Brain microvascular endothelial cell (primary cell): ENCODE data around the gene HOXD10.

Experiments used
- DNase-seq: peaks from one replicate; pipeline ENCODE4 v3.0.0-alpha.2; 2020
- H3K27ac ChIP-seq: fragments of 250-450 bp; sonication (Bioruptor Pico); 2 replicates; pipeline ENCODE4 v1.5.1; 2020; ENCODE audit warnings: mild to moderate bottlenecking, moderate library complexity
- H3K27me3 ChIP-seq: fragments of 250-450 bp; sonication (Bioruptor Pico); replicated peaks from 2 replicates; pipeline ENCODE4 v1.5.1; 2020; ENCODE audit warnings: mild to moderate bottlenecking
- H3K36me3 ChIP-seq: fragments of 250-450 bp; sonication (Bioruptor Pico); replicated peaks from 2 replicates; pipeline ENCODE4 v1.5.1; 2020; ENCODE audit warnings: mild to moderate bottlenecking
- H3K4me3 ChIP-seq: 2 replicates; pipeline ENCODE4 v1.5.1; 2011; ENCODE audit warnings: low read depth, mild to moderate bottlenecking, control low read depth, low read length, moderate library complexity
- in situ Hi-C: cut with HindIII; loops from 2 replicates; pipeline ENCODE4 v1.10.0; 2017; ENCODE audit warnings: low sequenced_read_pairs, low pct_ligation_motif_present
- TF ChIP-seq, protein P1 (sequence below): IDR thresholded peaks from 2 replicates; pipeline ENCODE4 v1.5.1; 2011; ENCODE audit warnings: low read depth, mild to moderate bottlenecking, moderate library complexity, low read length, control low read depth, inconsistent platforms; ENCODE audit errors: missing control alignments

HOXD10 gene

DNA sequence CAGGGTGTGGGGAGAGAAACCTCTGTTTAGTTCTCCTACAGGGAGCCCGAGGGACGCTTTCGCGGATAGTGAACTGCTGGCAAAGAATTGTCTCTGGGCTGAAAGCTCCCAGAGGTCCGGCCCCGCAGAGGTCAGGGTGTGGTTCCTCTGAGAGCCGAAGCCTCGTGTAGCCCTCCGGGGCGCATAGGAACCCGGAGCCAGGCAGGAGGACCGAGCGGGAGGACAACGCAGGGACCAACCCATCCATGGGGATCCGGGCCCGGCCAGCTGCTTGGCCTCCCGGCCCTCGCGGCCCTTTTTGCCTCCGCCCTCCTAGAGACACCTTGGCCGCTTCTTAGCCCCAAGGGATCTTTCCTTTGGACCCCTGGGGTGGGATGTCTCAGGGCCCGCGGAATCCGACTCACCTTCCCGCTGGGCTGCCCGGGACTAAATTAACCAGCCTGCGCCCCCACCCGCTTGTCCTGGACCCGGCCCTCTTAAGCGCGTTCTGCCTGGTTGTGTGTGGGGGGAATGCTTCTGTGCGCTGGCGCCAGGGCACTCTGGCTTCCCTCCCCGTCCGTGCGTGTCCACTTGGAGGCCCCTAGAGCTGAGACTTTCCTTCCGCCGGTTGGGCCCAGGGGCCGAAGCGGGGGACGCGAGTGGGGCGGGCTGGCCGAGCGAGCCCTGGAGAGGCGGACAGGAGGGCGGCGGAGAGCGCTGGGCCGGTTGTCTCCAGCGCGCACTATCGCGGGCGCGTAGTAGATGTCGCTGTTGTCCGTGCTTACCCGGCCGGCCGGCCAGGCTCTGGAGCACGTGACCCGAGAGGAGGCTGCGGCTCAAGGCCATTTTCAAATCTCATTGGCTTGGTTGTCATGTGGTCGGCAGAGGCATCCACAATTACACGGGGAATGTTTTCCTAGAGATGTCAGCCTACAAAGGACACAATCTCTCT, at the start of gene HOXD10:
Gene HOXD10 (plus strand): TSS at position 896 of the 931 bp plus-strand sequence. CDS start 56 bp downstream, outside the sequence.
- H3K4me3 ChIP-seq, result no peak within 1 kb of the TSS
- TF ChIP-seq, protein P1, sequence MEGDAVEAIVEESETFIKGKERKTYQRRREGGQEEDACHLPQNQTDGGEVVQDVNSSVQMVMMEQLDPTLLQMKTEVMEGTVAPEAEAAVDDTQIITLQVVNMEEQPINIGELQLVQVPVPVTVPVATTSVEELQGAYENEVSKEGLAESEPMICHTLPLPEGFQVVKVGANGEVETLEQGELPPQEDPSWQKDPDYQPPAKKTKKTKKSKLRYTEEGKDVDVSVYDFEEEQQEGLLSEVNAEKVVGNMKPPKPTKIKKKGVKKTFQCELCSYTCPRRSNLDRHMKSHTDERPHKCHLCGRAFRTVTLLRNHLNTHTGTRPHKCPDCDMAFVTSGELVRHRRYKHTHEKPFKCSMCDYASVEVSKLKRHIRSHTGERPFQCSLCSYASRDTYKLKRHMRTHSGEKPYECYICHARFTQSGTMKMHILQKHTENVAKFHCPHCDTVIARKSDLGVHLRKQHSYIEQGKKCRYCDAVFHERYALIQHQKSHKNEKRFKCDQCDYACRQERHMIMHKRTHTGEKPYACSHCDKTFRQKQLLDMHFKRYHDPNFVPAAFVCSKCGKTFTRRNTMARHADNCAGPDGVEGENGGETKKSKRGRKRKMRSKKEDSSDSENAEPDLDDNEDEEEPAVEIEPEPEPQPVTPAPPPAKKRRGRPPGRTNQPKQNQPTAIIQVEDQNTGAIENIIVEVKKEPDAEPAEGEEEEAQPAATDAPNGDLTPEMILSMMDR, result no peak
- in situ Hi-C loops, result no loop called here
- H3K27ac ChIP-seq, result no peak within 1 kb of the TSS
- peaks cover 95% of the 10 kb centered on the region for H3K27me3 ChIP-seq
- DNase-seq, result no peak
- H3K36me3 ChIP-seq, result no peaks in the 10 kb centered on the region

DNA sequence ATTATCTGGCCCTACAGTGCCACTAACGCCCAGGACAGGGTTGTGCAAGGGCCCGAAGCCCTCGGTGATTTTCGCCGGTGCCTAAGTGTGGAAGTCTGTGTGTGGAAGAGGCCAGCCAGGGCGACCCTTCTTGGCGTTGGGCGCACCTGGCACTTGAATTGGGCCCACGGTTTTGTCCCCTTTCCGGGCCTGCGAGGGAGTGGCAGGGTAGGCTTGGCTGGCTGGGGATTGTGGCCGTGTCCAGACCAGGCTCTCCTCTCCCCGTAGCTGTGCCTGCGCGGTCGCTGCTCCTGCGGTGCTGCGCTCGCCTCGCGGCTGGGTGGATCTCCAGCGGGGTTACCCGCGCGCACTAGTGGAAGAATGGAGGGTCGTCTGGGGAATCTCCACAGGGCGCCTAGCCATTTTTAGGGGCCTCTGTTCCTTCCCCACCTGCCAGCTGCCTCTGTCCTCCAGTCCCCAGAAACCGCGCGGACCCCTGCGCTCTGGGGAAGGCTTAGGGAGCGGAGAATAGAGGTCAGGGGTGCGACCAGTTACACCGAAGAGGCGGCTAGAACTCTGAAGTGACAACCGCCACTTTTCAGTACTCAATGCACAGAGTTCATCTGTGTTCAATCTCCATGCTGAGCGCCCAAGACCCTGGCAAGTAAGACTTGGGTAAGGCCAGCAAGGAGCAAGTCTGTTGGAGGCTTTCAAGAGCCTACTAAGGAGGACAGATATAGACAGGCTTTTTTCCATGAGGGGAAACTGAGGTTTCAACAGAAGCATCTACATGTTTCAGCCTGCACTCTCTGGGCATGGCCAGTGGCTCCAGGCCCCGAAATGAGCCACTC, 48.8 kb upstream of the HOXD10 start:
- no peaks in the 10 kb centered on the region for H3K36me3 ChIP-seq
- H3K4me3 ChIP-seq, result no peak overlapping the region
- no peak overlapping the region for H3K27ac ChIP-seq
- TF ChIP-seq, protein P1, result no peak
- no peak for DNase-seq
- in situ Hi-C loops, result no loop called here
- peaks cover 69% of the 10 kb centered on the region for H3K27me3 ChIP-seq

DNA sequence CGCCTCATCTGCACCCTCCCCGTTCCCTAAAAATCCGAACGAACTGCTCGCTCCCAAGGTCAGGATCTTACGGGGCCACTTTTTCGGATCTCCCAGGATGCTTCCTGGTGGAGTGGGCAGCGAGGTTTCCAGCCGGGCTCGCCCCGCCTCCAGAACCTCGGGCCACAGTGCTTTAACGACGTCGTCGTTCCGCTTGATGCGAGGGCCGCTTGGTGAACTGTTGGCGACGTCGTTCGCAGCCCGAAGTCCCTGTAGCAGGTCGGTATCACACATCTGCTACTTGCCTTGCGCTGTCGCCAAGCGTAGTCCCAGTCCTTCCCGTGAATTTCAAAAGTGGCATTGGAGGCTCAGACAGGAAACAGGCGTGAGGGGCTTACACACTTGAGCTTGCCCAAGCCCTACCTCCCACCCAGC, 48.2 kb upstream of the HOXD10 start:
- Histone ChIP-seq H3K36me3 (no peaks in the 10 kb centered on the region), H3K4me3 (no peak overlapping the region), H3K27me3 (peaks cover 75% of the 10 kb centered on the region), H3K27ac (no peak overlapping the region)
- in situ Hi-C loops, result no loop called here
- TF ChIP-seq, protein P1, result no peak
- DNase-seq, result no peak

DNA sequence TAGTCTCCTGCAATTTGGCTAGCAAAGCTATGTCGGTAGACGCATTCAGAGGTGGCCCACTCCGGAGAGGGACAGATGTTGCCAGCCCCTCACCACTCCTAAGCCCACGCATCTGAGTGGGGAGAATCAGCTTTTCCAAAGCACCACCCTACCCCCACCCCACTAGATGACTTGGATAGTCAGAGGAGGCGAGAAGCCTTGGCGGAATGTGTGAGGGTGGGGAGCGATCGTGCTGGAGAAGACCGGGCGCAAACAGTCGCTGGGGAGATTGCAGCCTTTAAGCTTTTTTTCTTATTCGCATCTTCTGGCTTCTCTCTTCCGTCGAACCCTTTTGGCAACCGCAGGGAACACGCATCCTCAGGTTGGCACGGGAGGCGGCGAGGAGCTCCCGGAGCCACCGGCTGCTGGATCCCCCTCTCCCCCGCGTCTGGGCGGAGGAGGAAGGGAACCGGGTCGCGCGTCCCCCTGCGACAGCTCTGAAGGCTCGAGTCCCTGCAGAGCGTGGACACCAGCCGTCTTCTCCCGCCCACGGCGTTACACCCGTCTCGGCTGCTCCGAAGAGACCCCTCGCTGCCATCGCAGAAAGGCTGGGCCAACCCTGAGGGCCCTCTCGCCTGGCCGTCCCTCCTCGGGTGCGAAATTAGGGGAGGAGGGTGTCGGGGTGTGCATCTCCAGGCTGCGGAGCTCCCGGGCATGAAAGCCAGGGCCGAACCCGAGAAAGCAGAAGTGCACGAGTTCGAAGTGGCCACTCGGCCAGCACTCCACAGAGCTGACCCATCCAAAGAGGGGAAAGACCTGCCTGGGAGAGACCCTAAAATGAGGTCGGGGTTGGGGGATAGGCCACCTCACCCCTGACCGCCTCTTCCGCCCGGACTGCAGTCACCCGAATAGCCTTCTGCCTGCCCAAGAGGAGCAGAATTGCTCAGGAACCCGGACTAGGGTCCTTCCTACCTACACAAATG, 45.0 kb upstream of the HOXD10 start:
- TF ChIP-seq, protein P1, result no peak
- Histone ChIP-seq H3K4me3 (no peak overlapping the region), H3K27me3 (peaks cover 92% of the 10 kb centered on the region), H3K36me3 (no peaks in the 10 kb centered on the region), H3K27ac (no peak overlapping the region)
- in situ Hi-C loops, result no loop called here
- DNase-seq, result no peak

DNA sequence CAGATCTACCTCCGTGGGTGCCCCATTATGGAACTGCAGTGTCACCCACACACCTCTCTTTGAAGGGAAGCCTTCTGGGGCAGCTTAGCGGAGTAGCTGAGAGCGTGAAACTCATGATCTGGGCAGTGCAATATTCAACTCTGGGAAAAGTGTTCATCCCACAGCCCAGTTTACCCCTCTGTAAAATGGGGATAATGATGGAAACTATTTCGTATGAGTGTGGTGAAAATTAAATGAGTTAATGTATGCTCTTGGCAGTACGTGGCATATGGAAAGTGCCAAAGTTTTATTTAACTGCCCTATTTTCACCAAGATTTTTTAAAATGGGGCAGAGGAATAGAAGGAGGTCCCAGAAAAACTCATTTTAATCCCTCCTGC, 44.3 kb upstream of the HOXD10 start:
- no peak overlapping the region for H3K4me3 ChIP-seq
- TF ChIP-seq, protein P1, result no peak
- peaks cover 90% of the 10 kb centered on the region for H3K27me3 ChIP-seq
- no peak overlapping the region for H3K27ac ChIP-seq
- no peak for DNase-seq
- H3K36me3 ChIP-seq, result no peaks in the 10 kb centered on the region
- in situ Hi-C loops, result no loop called here
